ENCODE data around the gene ZIC5.
A peak's percentile ranks its signal among the peaks of the same experiment; 100 is the strongest.

The ZIC5 gene
- 0 to 0.77 (median 0) reads per million in 17 experiments for total RNA-seq

- DNase-seq = peak in 1 of 4 experiments; percentile 2
These were observed at the start of gene ZIC5 for GRCh38 chr13:99971576-99972189. Gene ZIC5, minus strand, starts transcription at chr13:99971767. Its CDS starts 164 bp downstream, at chr13:99971603.

- DNase-seq = no peak
These were observed 48.3 kb upstream of the ZIC5 start for GRCh38 chr13:100019780-100020356.

GRCh38 chr13:100014621-100015020, 43.1 kb upstream of the ZIC5 start:
- no peak for DNase-seq

- no peak for DNase-seq
These were observed 26.7 kb upstream of the ZIC5 start for GRCh38 chr13:99998261-99998660.

GRCh38 chr13:99997702-99998214, 26.2 kb upstream of the ZIC5 start:
- no peak for DNase-seq

- DNase-seq = no peak
These were observed 24.9 kb upstream of the ZIC5 start for GRCh38 chr13:99996381-99996973.

GRCh38 chr13:99995589-99996380, 24.2 kb upstream of the ZIC5 start:
- peak in 1 of 4 experiments; percentile 24 for DNase-seq

- DNase-seq = no peak
These were observed 23.6 kb upstream of the ZIC5 start for GRCh38 chr13:99995104-99995588.

- DNase-seq = no peak
These were observed 23.1 kb upstream of the ZIC5 start for GRCh38 chr13:99994638-99995020.

GRCh38 chr13:99993660-99994637, 22.4 kb upstream of the ZIC5 start:
- DNase-seq = no peak

- peak in 1 of 4 experiments; percentile 30 for DNase-seq
These were observed 21.4 kb upstream of the ZIC5 start for GRCh38 chr13:99992949-99993351.

GRCh38 chr13:99991828-99992775, 20.5 kb upstream of the ZIC5 start:
- DNase-seq = peak in 2 of 4 experiments; percentile 1 to 17

GRCh38 chr13:99991013-99991827, 19.7 kb upstream of the ZIC5 start:
- peak in 1 of 4 experiments; percentile 2 for DNase-seq

GRCh38 chr13:99990126-99990977, 18.8 kb upstream of the ZIC5 start:
- DNase-seq = peak in 2 of 4 experiments; percentile 1 to 17

- peak in 1 of 4 experiments; percentile 12 for DNase-seq
These were observed 17.9 kb upstream of the ZIC5 start for GRCh38 chr13:99989276-99990125.

GRCh38 chr13:99988529-99989275, 17.1 kb upstream of the ZIC5 start:
- DNase-seq = no peak
